ENCODE data around the gene NKAIN4.

The NKAIN4 gene

GRCh38 chr20:63288581-63289251, 34.5 kb upstream of the NKAIN4 start:
- no peak for TF ChIP-seq CTCF (IDR thresholded peaks at IDR 0.05; ENCODE audit: borderline replicate concordance, insufficient read depth, low read depth, low read length)
- no peak overlapping the region for H3K4me3 ChIP-seq (ENCODE audit: low read depth, low read length)

GRCh38 chr20:63287697-63288580, 33.7 kb upstream of the NKAIN4 start:
- TF ChIP-seq CTCF (IDR thresholded peaks at IDR 0.05; ENCODE audit: borderline replicate concordance, insufficient read depth, low read depth, low read length) = no peak
- no peak overlapping the region for H3K4me3 ChIP-seq (ENCODE audit: low read depth, low read length)

GRCh38 chr20:63286781-63287696, 32.8 kb upstream of the NKAIN4 start:
- no peak overlapping the region for H3K4me3 ChIP-seq (ENCODE audit: low read depth, low read length)
- TF ChIP-seq CTCF (IDR thresholded peaks at IDR 0.05; ENCODE audit: borderline replicate concordance, insufficient read depth, low read depth, low read length) = no peak

- no peak overlapping the region for H3K4me3 ChIP-seq (ENCODE audit: low read depth, low read length)
- no peak for TF ChIP-seq CTCF (IDR thresholded peaks at IDR 0.05; ENCODE audit: borderline replicate concordance, insufficient read depth, low read depth, low read length)
Measured at GRCh38 chr20:63285636-63286615, 31.7 kb upstream of the NKAIN4 start.

GRCh38 chr20:63284981-63285524, 30.8 kb upstream of the NKAIN4 start:
- no peak overlapping the region for H3K4me3 ChIP-seq (ENCODE audit: low read depth, low read length)
- TF ChIP-seq CTCF (IDR thresholded peaks at IDR 0.05; ENCODE audit: borderline replicate concordance, insufficient read depth, low read depth, low read length) = no peak

- no peak overlapping the region for H3K4me3 ChIP-seq (ENCODE audit: low read depth, low read length)
- no peak for TF ChIP-seq CTCF (IDR thresholded peaks at IDR 0.05; ENCODE audit: borderline replicate concordance, insufficient read depth, low read depth, low read length)
Measured at GRCh38 chr20:63284544-63284949, 30.3 kb upstream of the NKAIN4 start.

Measured in GM12875 (cell line).